H1 (cell line): ENCODE results near the gene ADAMTS3. TPM values are rescaled to one million over a fixed set of nuclear protein-coding genes. Genes with fewer than 3 reads are reported as not detected.

Experiments
- BACH1 ChIP-seq: IDR thresholded peaks from 2 replicates; pipeline ENCODE4 v1.6.1; 2012; ENCODE audit warnings: low read length, improper control_type of control experiment
- EGR1 ChIP-seq: IDR thresholded peaks from 2 replicates; pipeline ENCODE4 v1.6.1; 2011; ENCODE audit warnings: low read depth, low read length, borderline replicate concordance
- NANOG ChIP-seq: IDR thresholded peaks from 2 replicates; pipeline ENCODE4 v1.6.1; 2011; ENCODE audit warnings: low read length, low read depth, mild to moderate bottlenecking, inconsistent platforms; ENCODE audit not compliant: insufficient read depth, poor library complexity, severe bottlenecking
- RFX5 ChIP-seq: IDR thresholded peaks from 2 replicates; pipeline ENCODE4 v1.6.1; 2011; ENCODE audit warnings: low read depth, low read length, improper control_type of control experiment, borderline replicate concordance
- SIN3A ChIP-seq, 2 experiments: IDR thresholded peaks in 1 of 2; conservative IDR thresholded peaks in 1 of 2; 2 replicates each; pipeline ENCODE4 v1.6.1; 2011 to 2012; ENCODE audit warnings: low read length in 2 of 2, improper control_type of control experiment in 1 of 2, low read depth in 1 of 2, mild to moderate bottlenecking in 1 of 2
- TAF1 ChIP-seq: IDR thresholded peaks from 2 replicates; pipeline ENCODE4 v1.6.1; 2011; ENCODE audit warnings: mild to moderate bottlenecking, low read depth, low read length
- polyA plus RNA-seq, 7 experiments: library from polyadenylated mRNA; depleted of rRNA in 3 of 7; stranded (reverse) in 5 of 7; unstranded in 2 of 7; fragments of >200 nt in 5 of 7; fragments of 200-250 nt in 2 of 7; gene quantifications; 1 replicate in 5 of 7; 2 replicates in 1 of 7; 4 replicates in 1 of 7; pipeline versions ENCODE4 v1.2.1 to v1.2.3, GENCODE V29; 2011 to 2013; ENCODE audit warnings: missing spikeins in 2 of 7, mixed read lengths in 2 of 7
- total RNA-seq: library from RNA; stranded (reverse); fragmentation: NEBNext Ultra II Directional; extraction: Animal tissue kit (Norgen Biotek cat#: 25700); gene quantifications from 2 replicates; pipeline ENCODE4 v1.2.1, GENCODE V29; 2021

ADAMTS3 gene
- total and polyA plus RNA-seq, 2 of the 8 experiments (the other 6 are each of a cell fraction or from before 2014, with no cell fraction given) = 1.3 to 3.4 TPM

DNA sequence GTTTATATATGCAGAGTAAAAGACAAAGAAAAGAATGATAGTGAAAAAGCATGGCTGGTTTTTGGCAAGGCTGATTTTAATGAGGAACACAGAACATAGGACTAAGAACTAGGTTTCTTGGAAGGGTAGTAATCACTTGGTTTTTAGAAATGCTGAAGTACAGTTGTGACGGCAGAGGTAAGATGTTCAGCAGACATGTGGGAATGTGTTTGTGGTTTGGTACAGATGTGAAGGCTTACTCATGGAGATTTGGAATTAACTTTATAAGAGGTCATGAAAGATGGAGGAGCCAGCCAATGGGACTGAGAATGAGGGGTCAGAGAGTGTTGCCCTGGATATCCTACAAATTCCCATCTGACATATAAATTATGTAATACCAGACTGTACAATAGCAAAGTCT is 293.6 kb downstream of the ADAMTS3 start (continued):
- TF ChIP-seq SIN3A (conservative IDR thresholded peaks at IDR 0.05 in 1 of 2, IDR thresholded peaks at IDR 0.05 in 1 of 2; ENCODE audit: low read depth in 1 of 2, low read length in 2 of 2) (no peak), TAF1 (no peak), RFX5 (no peak), EGR1 (no peak), BACH1 (no peak), NANOG (no peak)
